Measurements from ENCODE around the gene MED29.

The MED29 gene

GRCh38 chr19:39397360-39398296 is 6.5 kb downstream of the MED29 start:
- DNase-seq (ENCODE audit: low read depth, low spot score), result peak; percentile 93

- no peak for DNase-seq (ENCODE audit: low read depth, low spot score)
Measured at GRCh38 chr19:39398297-39398864, 7.2 kb downstream of the MED29 start.

GRCh38 chr19:39399668-39400050 is 8.5 kb downstream of the MED29 start:
- no peak for DNase-seq (ENCODE audit: low read depth, low spot score)

DNA sequence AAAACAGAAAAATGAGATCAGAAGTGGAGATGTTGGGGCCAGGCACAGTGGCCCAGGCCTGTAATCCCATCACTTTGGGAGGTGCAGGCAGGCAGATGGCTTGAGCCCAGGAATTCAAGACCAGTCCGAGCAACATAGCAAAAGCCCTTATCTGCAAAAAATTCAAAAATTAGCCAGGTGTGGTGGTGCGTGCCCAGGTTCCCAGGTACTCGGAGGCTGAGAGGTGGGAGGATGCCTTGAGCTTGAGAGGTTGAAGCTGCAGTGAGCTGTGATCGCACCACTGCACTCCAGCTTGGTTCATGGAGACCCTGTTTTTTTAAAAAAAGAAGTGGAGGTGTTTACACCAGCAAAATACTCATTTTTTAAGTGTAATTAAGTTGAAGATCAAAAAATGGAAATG is 8.9 kb downstream of the MED29 start:
- DNase-seq (ENCODE audit: low read depth, low spot score), result no peak

DNA sequence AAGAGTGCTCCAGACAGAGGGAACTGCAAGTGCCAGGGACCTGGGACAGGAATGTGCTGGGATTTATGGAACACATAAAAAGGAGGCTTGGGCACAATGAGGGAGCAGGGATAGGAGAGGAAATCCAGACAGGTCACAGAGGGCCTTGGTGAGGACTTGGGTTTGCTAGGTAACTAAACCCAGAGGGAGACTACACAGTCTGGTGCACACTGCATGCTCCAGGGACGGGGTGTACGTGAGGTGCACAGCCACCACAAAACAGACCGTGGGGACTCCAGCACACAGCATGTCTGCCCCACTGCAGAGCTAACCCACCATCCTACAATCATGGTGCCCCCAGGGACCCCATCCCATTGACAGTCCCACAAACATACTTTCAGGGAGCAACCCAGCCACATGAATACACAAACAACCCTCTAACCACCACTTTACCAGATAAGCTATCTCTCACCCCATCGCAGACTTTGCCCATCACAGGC is 9.9 kb downstream of the MED29 start:
- DNase-seq (ENCODE audit: low read depth, low spot score), result no peak

DNA sequence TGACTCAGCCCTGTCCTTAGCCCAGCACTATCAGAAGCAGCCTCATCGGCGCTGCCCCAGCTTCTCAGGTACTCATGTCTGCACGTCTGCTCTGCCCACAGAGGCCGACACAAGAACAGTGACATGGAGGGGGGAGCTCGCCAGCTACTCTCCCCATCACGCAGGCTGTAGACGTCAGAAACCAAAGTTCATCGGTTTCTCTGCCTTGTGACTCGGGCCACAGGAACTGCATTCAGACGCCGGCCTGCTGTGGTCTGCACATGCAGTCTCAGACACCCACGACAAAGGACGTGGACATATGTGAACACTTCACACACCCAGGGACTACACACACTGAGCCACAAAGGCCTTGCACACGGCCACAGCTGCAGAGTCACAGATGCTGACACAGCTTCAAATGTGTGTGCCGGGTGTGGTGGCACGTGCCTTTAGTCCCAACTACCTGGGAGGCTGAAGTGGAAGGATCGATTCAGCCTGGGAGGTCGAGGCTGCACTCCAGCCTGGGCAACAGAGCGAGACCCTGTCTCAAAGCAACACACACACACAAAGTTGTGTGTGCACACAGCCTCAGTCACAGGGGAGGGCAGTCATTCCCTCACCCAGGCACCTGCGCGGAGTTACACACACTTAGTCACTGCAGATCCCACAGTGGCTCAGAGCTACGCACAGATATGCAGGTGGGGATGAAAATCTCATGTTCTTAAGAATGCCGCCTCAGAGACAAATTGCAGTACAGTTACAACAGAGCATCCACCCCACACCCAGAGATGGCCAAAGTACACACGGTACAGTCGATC is 10.6 kb downstream of the MED29 start:
- DNase-seq (ENCODE audit: low read depth, low spot score), result peak; percentile 45

GRCh38 chr19:39402346-39403300 is 11.4 kb downstream of the MED29 start:
- peak; percentile 78 for DNase-seq (ENCODE audit: low read depth, low spot score)

DNA sequence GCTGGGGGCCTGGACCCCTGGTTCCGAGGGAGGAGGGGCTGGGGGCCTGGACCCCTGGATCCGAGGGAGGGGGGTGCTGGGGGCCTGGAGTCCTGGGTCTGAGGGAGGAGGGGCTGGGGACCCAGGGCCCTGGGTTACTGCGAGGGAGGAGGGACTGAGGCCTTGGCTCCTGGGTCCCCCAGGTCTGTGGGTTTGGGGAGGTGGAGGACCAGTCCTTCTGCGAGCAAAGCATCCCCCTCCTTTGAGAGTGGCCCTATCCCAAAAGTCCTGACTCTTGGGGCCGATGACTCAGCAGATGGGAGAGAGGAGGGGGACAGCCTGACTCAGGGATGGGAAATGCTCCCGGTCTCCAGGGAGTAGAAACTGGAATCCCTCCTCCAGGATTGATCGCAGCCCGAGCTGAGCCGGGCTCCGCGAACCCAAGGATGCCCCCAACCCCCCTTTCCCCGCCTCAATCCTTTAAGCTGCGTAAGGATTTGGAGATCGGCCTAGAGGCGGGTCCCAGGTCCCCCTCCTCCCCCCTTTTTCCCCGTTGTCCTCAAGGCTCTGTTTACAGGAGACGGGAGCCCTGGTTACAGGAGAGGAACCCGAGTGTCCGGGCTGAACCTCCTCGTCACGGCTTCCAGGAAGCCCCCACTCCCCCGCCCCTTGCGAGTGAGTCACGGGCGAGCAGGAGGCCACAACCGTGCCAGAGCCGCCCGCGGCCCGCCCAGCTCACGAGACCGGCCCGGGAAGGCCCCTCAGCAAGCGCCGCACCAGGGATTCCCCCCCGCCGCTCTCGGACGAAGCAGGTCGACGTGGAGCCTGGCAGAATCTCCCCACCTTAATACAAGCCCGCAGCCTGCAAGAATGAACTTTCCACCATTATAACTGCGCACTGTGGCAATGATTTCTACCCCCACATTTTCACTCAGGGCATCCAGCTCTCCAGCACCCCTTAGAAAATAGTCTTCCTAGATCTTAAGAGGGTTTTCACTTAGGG is 12.4 kb downstream of the MED29 start:
- peak; percentile 84 for DNase-seq (ENCODE audit: low read depth, low spot score)

DNA sequence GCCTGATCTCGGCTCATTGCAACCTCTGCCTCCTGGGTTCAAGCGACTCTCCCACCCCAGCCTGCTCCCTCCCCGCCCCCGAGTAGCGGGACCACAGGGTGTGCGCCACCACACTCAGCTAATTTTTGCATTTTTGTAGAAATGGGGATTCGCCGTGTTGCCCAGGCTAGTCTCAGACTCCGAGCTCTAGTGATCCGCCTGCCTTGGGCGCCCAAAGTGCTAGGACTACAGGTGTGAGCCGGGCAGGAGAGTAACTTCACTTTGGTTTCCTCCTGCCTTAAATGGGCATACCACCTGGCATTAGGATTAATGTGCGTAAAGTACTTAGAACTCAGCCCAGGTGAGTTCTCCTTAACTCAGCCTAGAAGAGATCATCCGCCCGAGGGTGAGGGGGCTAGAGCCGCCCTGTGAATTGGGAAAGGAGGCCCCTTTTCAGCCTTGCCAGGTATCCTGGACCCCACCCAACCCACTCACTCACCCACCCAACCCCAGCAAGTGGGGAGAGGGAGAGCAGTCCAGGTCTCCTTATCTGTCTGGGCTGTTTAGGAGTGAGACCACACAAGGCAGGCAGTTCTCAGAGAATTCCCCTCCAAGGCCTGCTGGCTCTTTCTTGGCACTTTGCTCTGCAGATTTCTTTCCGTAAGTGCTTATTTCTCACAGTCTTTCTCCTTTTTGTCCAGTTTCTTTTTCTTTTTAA is 14.2 kb downstream of the MED29 start:
- no peak for DNase-seq (ENCODE audit: low read depth, low spot score)

GRCh38 chr19:39405958-39406655 is 14.9 kb downstream of the MED29 start:
- DNase-seq (ENCODE audit: low read depth, low spot score), result no peak

DNA sequence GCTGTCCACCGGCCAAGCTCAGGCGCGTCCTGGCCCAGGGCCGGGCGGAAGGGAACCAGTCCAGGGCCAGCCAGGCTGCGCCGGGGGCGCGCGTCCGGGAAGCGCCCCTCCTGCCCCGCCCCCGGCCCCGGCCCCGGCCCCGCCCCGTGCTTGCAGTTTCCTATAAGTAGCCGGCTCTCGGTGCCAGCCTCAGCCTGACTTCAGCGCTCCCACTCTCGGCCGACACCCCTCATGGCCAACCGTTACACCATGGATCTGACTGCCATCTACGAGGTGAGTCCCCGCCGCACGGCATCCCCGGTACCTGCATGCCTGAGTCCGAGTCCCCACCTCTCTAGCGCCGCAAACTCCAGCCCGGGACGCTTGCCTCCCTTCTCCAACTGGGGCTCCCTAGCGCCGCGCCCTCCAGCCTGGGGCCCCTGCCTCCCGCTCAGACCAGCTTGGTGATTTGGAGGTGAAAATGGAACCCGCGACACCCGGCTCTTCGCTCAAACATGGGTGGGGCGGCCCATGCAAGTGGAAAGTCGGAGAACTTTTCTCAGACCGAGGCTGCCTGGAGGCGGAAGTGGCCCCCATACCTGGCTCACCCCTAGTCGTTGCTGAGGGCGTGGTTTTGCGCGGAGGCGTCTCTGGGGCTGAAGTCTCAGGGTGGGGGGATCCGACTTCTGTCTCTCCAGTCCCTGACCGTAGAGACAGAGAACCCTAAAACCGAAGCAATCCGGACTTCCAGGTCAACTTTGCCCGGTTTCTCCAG is 15.7 kb downstream of the MED29 start, which contains the start of gene ZFP36:
ZFP36 (plus strand) TSS at position 192 of the 754 bp plus-strand sequence; CDS start at position 250, 58 bp downstream.
- DNase-seq (ENCODE audit: low read depth, low spot score), result peak; percentile 70

DNA sequence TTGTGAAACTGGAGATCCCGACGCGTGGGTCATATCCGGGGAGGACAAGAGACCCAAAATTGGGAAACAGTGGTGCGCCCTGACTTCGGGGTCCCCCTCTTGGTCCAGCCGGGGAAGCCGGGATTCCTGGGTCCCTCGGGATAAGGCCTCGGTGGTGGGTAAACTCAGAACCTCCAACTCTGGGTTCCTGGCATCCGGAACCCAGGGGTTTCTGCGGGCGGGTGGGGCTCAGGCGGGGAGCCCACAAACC is 16.2 kb downstream of the MED29 start:
- no peak for DNase-seq (ENCODE audit: low read depth, low spot score)

DNA sequence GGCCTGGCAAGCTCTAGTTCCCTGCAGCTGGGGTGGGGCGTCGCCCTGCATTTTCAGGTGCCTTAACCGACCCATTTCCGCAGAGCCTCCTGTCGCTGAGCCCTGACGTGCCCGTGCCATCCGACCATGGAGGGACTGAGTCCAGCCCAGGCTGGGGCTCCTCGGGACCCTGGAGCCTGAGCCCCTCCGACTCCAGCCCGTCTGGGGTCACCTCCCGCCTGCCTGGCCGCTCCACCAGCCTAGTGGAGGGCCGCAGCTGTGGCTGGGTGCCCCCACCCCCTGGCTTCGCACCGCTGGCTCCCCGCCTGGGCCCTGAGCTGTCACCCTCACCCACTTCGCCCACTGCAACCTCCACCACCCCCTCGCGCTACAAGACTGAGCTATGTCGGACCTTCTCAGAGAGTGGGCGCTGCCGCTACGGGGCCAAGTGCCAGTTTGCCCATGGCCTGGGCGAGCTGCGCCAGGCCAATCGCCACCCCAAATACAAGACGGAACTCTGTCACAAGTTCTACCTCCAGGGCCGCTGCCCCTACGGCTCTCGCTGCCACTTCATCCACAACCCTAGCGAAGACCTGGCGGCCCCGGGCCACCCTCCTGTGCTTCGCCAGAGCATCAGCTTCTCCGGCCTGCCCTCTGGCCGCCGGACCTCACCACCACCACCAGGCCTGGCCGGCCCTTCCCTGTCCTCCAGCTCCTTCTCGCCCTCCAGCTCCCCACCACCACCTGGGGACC is 16.6 kb downstream of the MED29 start:
- DNase-seq (ENCODE audit: low read depth, low spot score), result no peak

- DNase-seq (ENCODE audit: low read depth, low spot score), result no peak
Measured at GRCh38 chr19:39408392-39409207, 17.4 kb downstream of the MED29 start.

- peak; percentile 87 for DNase-seq (ENCODE audit: low read depth, low spot score)
Measured at GRCh38 chr19:39409208-39410016, 18.2 kb downstream of the MED29 start.
